ENCODE data around the gene HBEGF.

GRCh38 chr5:140299056-140299455 lies 47.3 kb downstream of the HBEGF start:
- TF ChIP-seq CTCF (IDR thresholded peaks at IDR 0.05; ENCODE audit: low read length) (no peak), EZH2 (optimal IDR thresholded peaks at IDR 0.05; ENCODE audit: low read depth, low read length) (no peak), EZH2phosphoT487 (IDR thresholded peaks at IDR 0.05; ENCODE audit: low read length) (no peak)

Measured in MM.1S (cell line).